HepG2 (cell line): ENCODE measurements around the gene RPS2. TPM values are rescaled to one million over a fixed set of nuclear protein-coding genes. Genes with fewer than 3 reads are reported as not detected.
A peak's percentile ranks its signal among the peaks of the same experiment; 100 is the strongest.

ENCODE experiments used
- ATAC-seq: fragments of 200-7000 bp; cut with Tn5 transposase; 3 replicates; pipeline ENCODE4 v1.9.1; 2020; ENCODE audit warnings: mild to moderate bottlenecking, moderate library complexity
- BruUV-seq: library from RNA; stranded (reverse); fragments of 400-500 nt; replicated peaks from 2 replicates; lab custom pipeline; 2021; lab: Mats Ljungman, UMichigan
- CTCF ChIA-PET: fragments of 300-600 bp; formaldehyde crosslinking; extraction: SDS; loops from one replicate; lab custom pipeline; 2021; ENCODE audit warnings: low total read pairs, inconsistent platforms, low intra/inter-chr PET ratio; lab: Yijun Ruan, JAX
- POLR2A ChIA-PET: fragments of 350-600 bp; sonication (Branson Sonifier 250); formaldehyde crosslinking; loops from one replicate; lab custom pipeline; 2020; ENCODE audit warnings: antibody characterized with exemption, inconsistent platforms; lab: Yijun Ruan, JAX
- DNase-seq: peaks from one replicate; pipeline ENCODE4 v3.0.0-alpha.2; 2015; ENCODE audit warnings: low spot score
- FAIRE-seq: peaks from 3 replicates; lab custom pipeline; 2011; peaks lifted over from hg19 to GRCh38; lab: Jason Lieb, UNC
- H2AFZ ChIP-seq: one replicate; pipeline ENCODE4 v1.6.1; 2011; ENCODE audit warnings: low read length, inconsistent platforms
- H3K27ac ChIP-seq: fragments of 300-600 bp; 3 replicates; pipeline ENCODE4 v1.8.0; 2011; ENCODE audit warnings: mixed run types, mild to moderate bottlenecking, mixed read lengths, low read length, inconsistent platforms; ENCODE audit not compliant: insufficient read depth; ENCODE audit errors: extremely low read length
- H3K27me3 ChIP-seq, 2 experiments: fragments of 200-600 bp in 1 of 2; 2 replicates in 1 of 2; 3 replicates in 1 of 2; pipeline versions ENCODE4 v1.6.0 to v1.8.0; 2011; ENCODE audit warnings: low read length in 2 of 2, mild to moderate bottlenecking in 2 of 2, moderate library complexity in 2 of 2, inconsistent platforms in 1 of 2; ENCODE audit not compliant: insufficient read depth in 2 of 2, control insufficient read depth in 1 of 2
- H3K36me3 ChIP-seq, 2 experiments: fragments of 200-600 bp in 1 of 2; replicated peaks in 1 of 2; 2 replicates in 1 of 2; 3 replicates in 1 of 2; pipeline versions ENCODE4 v1.5.1 to v1.8.0; 2011; ENCODE audit warnings: low read length in 2 of 2, inconsistent platforms in 1 of 2; ENCODE audit not compliant: insufficient read depth in 2 of 2, control insufficient read depth in 1 of 2
- H3K4me1 ChIP-seq: 2 replicates; pipeline ENCODE4 v1.5.1; 2012; ENCODE audit warnings: low read length, inconsistent platforms; ENCODE audit not compliant: insufficient read depth
- H3K4me2 ChIP-seq: 2 replicates; pipeline ENCODE4 v1.6.0; 2011; ENCODE audit warnings: low read depth, low read length, inconsistent platforms
- H3K4me3 ChIP-seq, 3 experiments: fragments of 200-600 bp in 1 of 3; sonication (generic), shearing (Covaris generic) in 1 of 3; replicated peaks in 1 of 3; 2 replicates each; pipeline ENCODE4 v1.5.1; 2011 to 2016; ENCODE audit warnings: low read length in 3 of 3, inconsistent platforms in 2 of 3, low read depth in 2 of 3, mild to moderate bottlenecking in 2 of 3, control low read depth in 1 of 3, mixed read lengths in 1 of 3; ENCODE audit not compliant: insufficient read depth in 1 of 3
- H3K79me2 ChIP-seq: one replicate; pipeline ENCODE4 v1.6.1; 2011; ENCODE audit warnings: low read length, inconsistent platforms; ENCODE audit not compliant: insufficient read depth
- H3K9ac ChIP-seq: 2 replicates; pipeline ENCODE4 v1.6.0; 2011; ENCODE audit warnings: mild to moderate bottlenecking, low read depth, low read length, inconsistent platforms; ENCODE audit not compliant: insufficient read depth
- H3K9me3 ChIP-seq: 2 replicates; pipeline ENCODE4 v1.5.1; 2012; ENCODE audit warnings: mild to moderate bottlenecking, low read length
- H4K20me1 ChIP-seq: 2 replicates; pipeline ENCODE4 v1.6.0; 2011; ENCODE audit warnings: inconsistent platforms, mild to moderate bottlenecking, low read length, moderate library complexity; ENCODE audit not compliant: insufficient read depth
- FOSL2 ChIP-seq: sonication (generic); formaldehyde crosslinking; IDR thresholded peaks from 2 replicates; pipeline ENCODE4 v1.4.0; 2020; ENCODE audit warnings: missing genetic modification reagents
- GZF1 ChIP-seq: sonication (generic); formaldehyde crosslinking; IDR thresholded peaks from 2 replicates; pipeline ENCODE4 v1.5.1; 2020; ENCODE audit warnings: mild to moderate bottlenecking, missing genetic modification reagents
- HIC2 ChIP-seq: sonication (generic); formaldehyde crosslinking; IDR thresholded peaks from 2 replicates; pipeline ENCODE4 v1.9.0; 2022; ENCODE audit warnings: low read depth, missing genetic modification reagents
- HNF4G ChIP-seq, 2 experiments: sonication (generic) in 1 of 2; formaldehyde crosslinking in 1 of 2; IDR thresholded peaks; 2 replicates each; pipeline versions ENCODE4 v1.4.0 to v1.6.1; 2011 to 2020; ENCODE audit warnings: borderline replicate concordance in 2 of 2, low read depth in 2 of 2, mild to moderate bottlenecking in 2 of 2, low read length in 1 of 2, missing genetic modification reagents in 1 of 2, moderate library complexity in 1 of 2
- KIAA2018 ChIP-seq: sonication (generic); formaldehyde crosslinking; IDR thresholded peaks from 2 replicates; pipeline ENCODE4 v1.5.0; 2020; ENCODE audit warnings: mild to moderate bottlenecking, missing genetic modification reagents, borderline replicate concordance
- MEF2D ChIP-seq: sonication (generic); formaldehyde crosslinking; IDR thresholded peaks from 2 replicates; pipeline ENCODE4 v1.5.1; 2020; ENCODE audit warnings: mild to moderate bottlenecking, missing genetic modification reagents
- NFE2L2 ChIP-seq: fragments of 150-350 bp; IDR thresholded peaks from 2 replicates; pipeline ENCODE4 v1.6.1; 2014; ENCODE audit warnings: low read length
- PCBP1 ChIP-seq: fragments of 200-400 bp; formaldehyde crosslinking; IDR thresholded peaks from 2 replicates; pipeline ENCODE4 v1.6.1; 2017; ENCODE audit warnings: mild to moderate bottlenecking, low read depth, low read length, borderline replicate concordance
- ZBTB39 ChIP-seq: sonication (generic); formaldehyde crosslinking; IDR thresholded peaks from 2 replicates; pipeline ENCODE4 v1.5.0; 2020; ENCODE audit warnings: missing genetic modification reagents
- ZFP36L2 ChIP-seq: sonication (generic); formaldehyde crosslinking; IDR thresholded peaks from 2 replicates; pipeline ENCODE4 v1.4.0; 2020; ENCODE audit warnings: missing genetic modification reagents
- ZNF441 ChIP-seq: sonication (generic); formaldehyde crosslinking; IDR thresholded peaks from 2 replicates; pipeline ENCODE4 v1.7.0; 2021; ENCODE audit warnings: missing genetic modification reagents, borderline replicate concordance
- ZNF616 ChIP-seq: sonication (generic); formaldehyde crosslinking; IDR thresholded peaks from 2 replicates; pipeline ENCODE4 v1.5.0; 2020; ENCODE audit warnings: low read depth, mild to moderate bottlenecking, missing genetic modification reagents
- WGBS: methylation state at CpG from one replicate; pipeline ENCODE4 v1.1.6; 2017; ENCODE audit warnings: low lambda C conversion rate; 5-methylcytosine and 5-hydroxymethylcytosine counted together
- in situ Hi-C: cut with HindIII; loops from 2 replicates; pipeline ENCODE4 v1.10.0; 2017; ENCODE audit warnings: low pct_unique_long_range_greater_than_20kb; ENCODE audit not compliant: extremely low pct_ligation_motif_present
- intact Hi-C: fragments of 100-400 bp; cut with micrococcal nuclease; formaldehyde crosslinking; loops from one replicate; pipeline ENCODE4 v1.10.0; 2022; ENCODE audit not compliant: unreplicated experiment
- polyA plus RNA-seq, 8 experiments: library from polyadenylated mRNA; depleted of rRNA in 3 of 8; stranded (reverse) in 7 of 8; unstranded in 1 of 8; fragments of >200 nt; fragmentation: Illumina TruSeq in 4 of 8; extraction: Trizol in 4 of 8; gene quantifications; 2 replicates each; pipeline versions ENCODE4 v1.2.1 to v1.2.3, GENCODE V29; 2011 to 2016; ENCODE audit warnings: low read depth in 4 of 8, missing spikeins in 1 of 8, mixed read lengths in 1 of 8; ENCODE audit not compliant: insufficient read depth in 1 of 8
- total RNA-seq, 5 experiments: library from RNA; depleted of rRNA; stranded (reverse); fragments of >200 nt; fragmentation: Illumina TruSeq; extraction: Trizol; gene quantifications; 2 replicates each; pipeline ENCODE4 v1.2.3, GENCODE V29; 2016; ENCODE audit warnings: low read depth in 1 of 5

RPS2 gene
- total and polyA plus RNA-seq, 2 of the 13 experiments (the other 11 are each of a cell fraction or from before 2014, with no cell fraction given) = 1,908 to 4,514 TPM

- no peak overlapping the region for H2AFZ ChIP-seq
- no peak overlapping the region for H3K9ac ChIP-seq
- H3K27ac ChIP-seq = no peak overlapping the region
- in situ Hi-C loops = no loop called here
- peaks cover 3 to 6% of the 10 kb centered on the region in 2 experiments; a peak in 2 of 5 replicates for H3K27me3 ChIP-seq
- no TSS peak for BruUV-seq
- H3K4me2 ChIP-seq = no peak overlapping the region
- intact Hi-C loops = no loop called here
- H4K20me1 ChIP-seq = no peaks in the 10 kb centered on the region
- H3K4me1 ChIP-seq = peaks cover 74% of the 10 kb centered on the region
- 79% methylated on average over 9 of the region's 10 CpGs for WGBS
- no peak overlapping the region for H3K4me3 ChIP-seq
- H3K9me3 ChIP-seq = no peaks in the 10 kb centered on the region
- DNase-seq (no peak), ATAC-seq (no peak), FAIRE-seq (no peak)
- POLR2A ChIA-PET = interaction anchor here (1.7 kb wide), 1 partner anchor 11 kb away, joined by 8 read pairs; no protein-coding TSS in a partner anchor
- H3K36me3 ChIP-seq = no peaks in the 10 kb centered on the region
- H3K79me2 ChIP-seq = no peaks in the 10 kb centered on the region
- CTCF ChIA-PET = interaction anchor here (1.2 to 2.2 kb wide), 3 partner anchors 46 to 118 kb away, joined by 3 to 22 read pairs (median 8); no protein-coding TSS in a partner anchor
- no peak for TF ChIP-seq FOSL2 (CRISPR knock-in tag)
- no peak for TF ChIP-seq ZNF616
- no peak for TF ChIP-seq ZNF441 (CRISPR knock-in tag)
- no peak for TF ChIP-seq ZFP36L2 (CRISPR knock-in tag)
- TF ChIP-seq HNF4G (IDR thresholded peaks at IDR 0.05; ENCODE audit: borderline replicate concordance, low read depth, low read length) = no peak
- TF ChIP-seq HNF4G (CRISPR knock-in tag; IDR thresholded peaks at IDR 0.05; ENCODE audit: borderline replicate concordance, low read depth) = no peak
- 0 out of 2 replicates have a peak, but pooled peaks have one; percentile 3 for TF ChIP-seq HIC2
- no peak for TF ChIP-seq GZF1 (CRISPR knock-in tag)
- 0 out of 2 replicates have a peak, but pooled peaks have one; percentile 68 for TF ChIP-seq PCBP1
- no peak for TF ChIP-seq KIAA2018
- no peak for TF ChIP-seq ZBTB39
- no peak for TF ChIP-seq MEF2D (CRISPR knock-in tag)
- no peak for TF ChIP-seq NFE2L2
Measured at GRCh38 chr16:1930338-1930720, 34.3 kb downstream of the RPS2 start.
